Measurements from ENCODE around the gene VKORC1.

The VKORC1 gene

DNA sequence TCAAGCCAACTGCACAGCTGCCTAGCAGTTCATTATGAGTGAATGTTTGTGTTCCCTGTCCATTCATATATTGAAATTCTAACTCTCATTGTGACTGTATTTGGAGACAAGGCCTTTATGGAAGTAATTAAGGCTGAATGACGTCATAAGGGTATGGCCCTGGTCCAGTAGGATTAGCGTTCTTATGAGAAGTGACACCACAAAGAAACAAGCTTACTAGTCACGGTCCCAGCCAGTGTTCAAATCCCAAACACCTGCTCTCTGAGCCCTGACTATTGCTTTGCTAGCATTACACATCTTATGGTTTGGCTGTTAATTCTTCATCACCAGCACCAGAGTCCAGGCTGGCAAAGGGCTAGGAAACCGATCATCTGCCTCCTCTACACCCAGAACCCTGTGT is 22.7 kb downstream of the VKORC1 start:
- H3K36me3 ChIP-seq (ENCODE audit: control insufficient read depth, insufficient read depth, low read length), result peaks cover 12% of the 10 kb centered on the region
- H3K27me3 ChIP-seq (ENCODE audit: control insufficient read depth, insufficient read depth, low read length), result no peaks in the 10 kb centered on the region
- peak overlapping the region; percentile 79 for H3K4me3 ChIP-seq (ENCODE audit: low read depth, low read length)
- H3K4me1 ChIP-seq (ENCODE audit: control insufficient read depth, insufficient read depth, low read length), result peaks cover 6% of the 10 kb centered on the region; the same call in 1 of the 2 replicates
- no peaks in the 10 kb centered on the region for H3K9me3 ChIP-seq (ENCODE audit: control insufficient read depth, insufficient read depth, low read length)
- no peak overlapping the region for H3K27ac ChIP-seq (ENCODE audit: low read depth, low read length)
- peak overlapping the region; percentile 73; the same call in 1 of the 2 replicates for H3K9ac ChIP-seq (ENCODE audit: low read depth, low read length)

DNA sequence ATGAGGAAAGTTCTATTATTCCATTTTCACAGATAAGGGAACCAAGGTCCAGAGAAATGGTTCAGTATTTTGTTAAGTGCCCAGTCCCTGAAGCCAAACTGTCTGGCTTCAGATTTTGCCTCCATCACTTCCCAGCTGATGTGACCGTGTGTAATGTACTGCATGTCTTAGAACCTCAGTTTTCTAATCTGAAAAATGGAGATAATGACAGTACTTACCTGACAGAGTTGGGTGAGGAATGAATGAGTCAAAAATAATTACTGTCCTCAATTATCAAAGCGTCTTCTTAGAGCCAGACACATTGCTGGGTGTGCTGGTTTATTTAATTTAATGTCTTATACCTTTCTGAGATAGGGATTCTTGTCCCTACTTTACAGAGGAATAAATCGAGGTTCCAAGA is 27.3 kb downstream of the VKORC1 start:
- no peak overlapping the region for H3K4me3 ChIP-seq (ENCODE audit: low read depth, low read length)

DNA sequence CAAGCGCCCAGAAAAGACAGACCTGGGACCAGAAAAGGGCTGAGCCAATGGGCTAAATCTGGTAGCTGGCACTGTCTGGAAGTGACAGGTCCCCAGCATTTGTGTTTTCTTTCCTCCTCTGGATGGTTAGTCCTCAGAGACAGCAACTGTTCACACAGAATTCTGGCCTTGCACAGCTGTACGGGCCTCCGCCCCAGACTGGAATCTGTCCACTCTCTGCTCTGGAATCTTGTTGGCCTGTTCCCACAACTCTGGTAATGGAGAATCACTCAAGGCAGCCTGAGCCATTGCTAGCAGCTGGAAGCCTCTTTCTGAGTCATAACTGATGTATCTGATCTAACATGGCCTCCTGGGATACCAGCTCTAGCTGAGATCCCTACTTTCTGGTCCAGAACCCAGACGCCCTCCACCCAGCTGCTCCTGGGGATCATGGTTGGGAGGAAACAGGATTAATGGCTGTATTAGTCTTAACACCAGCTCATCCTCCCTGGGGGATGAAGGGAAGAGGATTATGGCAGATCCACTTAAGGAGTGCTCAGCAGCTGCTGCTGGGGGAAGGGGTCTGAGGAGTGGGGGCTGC is 29.6 kb downstream of the VKORC1 start:
- no peak overlapping the region for H3K27ac ChIP-seq (ENCODE audit: low read depth, low read length)
- no peaks in the 10 kb centered on the region for H3K4me1 ChIP-seq (ENCODE audit: control insufficient read depth, insufficient read depth, low read length)
- no peak overlapping the region for H3K9ac ChIP-seq (ENCODE audit: low read depth, low read length)
- peaks cover 38% of the 10 kb centered on the region for H3K36me3 ChIP-seq (ENCODE audit: control insufficient read depth, insufficient read depth, low read length)
- H3K9me3 ChIP-seq (ENCODE audit: control insufficient read depth, insufficient read depth, low read length), result no peaks in the 10 kb centered on the region
- H3K27me3 ChIP-seq (ENCODE audit: control insufficient read depth, insufficient read depth, low read length), result no peaks in the 10 kb centered on the region
- H3K4me3 ChIP-seq (ENCODE audit: low read depth, low read length), result no peak overlapping the region

More for the DNA sequence above, 27.3 kb downstream of the VKORC1 start:
- Histone ChIP-seq H3K9ac (ENCODE audit: low read depth, low read length) (no peak overlapping the region), H3K27ac (ENCODE audit: low read depth, low read length) (no peak overlapping the region), H3K9me3 (ENCODE audit: control insufficient read depth, insufficient read depth, low read length) (no peaks in the 10 kb centered on the region), H3K27me3 (ENCODE audit: control insufficient read depth, insufficient read depth, low read length) (no peaks in the 10 kb centered on the region), H3K36me3 (ENCODE audit: control insufficient read depth, insufficient read depth, low read length) (peaks cover 17% of the 10 kb centered on the region), H3K4me1 (ENCODE audit: control insufficient read depth, insufficient read depth, low read length) (peaks cover 6% of the 10 kb centered on the region; the same call in 1 of the 2 replicates)

DNA sequence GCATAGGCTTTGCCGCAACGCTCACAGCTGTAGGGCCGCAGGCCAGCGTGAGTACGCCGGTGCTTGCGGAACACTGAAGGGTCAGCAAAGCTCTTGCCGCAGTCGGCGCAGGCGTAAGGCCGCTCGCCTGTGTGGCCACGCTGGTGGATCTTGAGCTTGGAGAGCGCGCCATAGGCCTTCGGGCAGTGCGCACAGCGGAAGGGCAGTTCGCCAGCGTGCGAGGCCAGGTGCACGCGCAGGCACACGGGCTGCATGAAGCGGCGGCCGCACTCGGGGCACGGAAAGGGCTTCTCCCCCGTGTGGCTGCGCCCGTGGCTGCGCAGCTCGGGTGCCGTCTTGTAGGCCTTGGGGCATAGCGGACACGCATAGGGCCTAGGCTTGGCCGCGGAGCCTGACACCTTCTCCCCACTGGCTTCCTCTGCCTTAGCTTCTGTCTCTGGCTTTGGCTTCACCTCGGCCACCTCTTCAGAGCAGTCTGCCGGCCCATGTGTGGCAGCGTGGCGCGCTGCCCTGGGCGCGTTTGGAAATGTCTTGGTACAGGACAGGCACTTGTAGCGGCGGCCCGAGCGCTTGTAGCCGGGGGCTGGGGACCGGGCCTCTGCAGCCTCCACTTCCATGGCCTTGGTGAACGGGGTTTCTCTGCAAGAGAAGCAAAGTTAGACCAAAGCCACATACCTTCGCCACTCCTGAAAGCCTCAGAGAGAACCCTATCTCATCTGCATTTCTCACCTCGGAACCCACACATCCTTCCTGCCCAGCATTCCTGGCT is 30.6 kb downstream of the VKORC1 start:
- Histone ChIP-seq H3K9me3 (ENCODE audit: control insufficient read depth, insufficient read depth, low read length) (no peaks in the 10 kb centered on the region), H3K27ac (ENCODE audit: low read depth, low read length) (no peak overlapping the region), H3K4me1 (ENCODE audit: control insufficient read depth, insufficient read depth, low read length) (no peaks in the 10 kb centered on the region), H3K36me3 (ENCODE audit: control insufficient read depth, insufficient read depth, low read length) (peaks cover 38% of the 10 kb centered on the region), H3K9ac (ENCODE audit: low read depth, low read length) (no peak overlapping the region), H3K4me3 (ENCODE audit: low read depth, low read length) (no peak overlapping the region), H3K27me3 (ENCODE audit: control insufficient read depth, insufficient read depth, low read length) (no peaks in the 10 kb centered on the region)

DNA sequence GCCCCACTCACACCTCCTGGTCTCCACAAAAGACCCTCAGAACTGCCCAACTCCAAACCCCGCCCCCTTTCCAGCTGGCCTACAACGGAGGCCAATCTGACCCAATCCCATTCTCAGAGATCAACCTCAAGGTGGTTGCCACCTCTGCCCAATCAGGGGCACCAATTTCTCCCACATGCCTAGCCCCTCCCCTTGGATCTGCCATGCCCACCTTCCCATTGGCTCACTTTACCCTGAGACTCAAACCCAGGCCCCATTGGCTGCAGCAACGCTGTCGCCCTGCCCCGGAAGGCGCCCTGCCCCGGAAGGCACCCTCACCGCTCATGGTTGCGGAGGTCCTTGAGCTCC is 31.1 kb downstream of the VKORC1 start:
- H3K4me3 ChIP-seq (ENCODE audit: low read depth, low read length), result no peak overlapping the region
- H3K27ac ChIP-seq (ENCODE audit: low read depth, low read length), result no peak overlapping the region
- H3K9me3 ChIP-seq (ENCODE audit: control insufficient read depth, insufficient read depth, low read length), result no peaks in the 10 kb centered on the region
- no peaks in the 10 kb centered on the region for H3K4me1 ChIP-seq (ENCODE audit: control insufficient read depth, insufficient read depth, low read length)
- H3K9ac ChIP-seq (ENCODE audit: low read depth, low read length), result no peak overlapping the region
- no peaks in the 10 kb centered on the region for H3K27me3 ChIP-seq (ENCODE audit: control insufficient read depth, insufficient read depth, low read length)
- H3K36me3 ChIP-seq (ENCODE audit: control insufficient read depth, insufficient read depth, low read length), result peaks cover 38% of the 10 kb centered on the region

DNA sequence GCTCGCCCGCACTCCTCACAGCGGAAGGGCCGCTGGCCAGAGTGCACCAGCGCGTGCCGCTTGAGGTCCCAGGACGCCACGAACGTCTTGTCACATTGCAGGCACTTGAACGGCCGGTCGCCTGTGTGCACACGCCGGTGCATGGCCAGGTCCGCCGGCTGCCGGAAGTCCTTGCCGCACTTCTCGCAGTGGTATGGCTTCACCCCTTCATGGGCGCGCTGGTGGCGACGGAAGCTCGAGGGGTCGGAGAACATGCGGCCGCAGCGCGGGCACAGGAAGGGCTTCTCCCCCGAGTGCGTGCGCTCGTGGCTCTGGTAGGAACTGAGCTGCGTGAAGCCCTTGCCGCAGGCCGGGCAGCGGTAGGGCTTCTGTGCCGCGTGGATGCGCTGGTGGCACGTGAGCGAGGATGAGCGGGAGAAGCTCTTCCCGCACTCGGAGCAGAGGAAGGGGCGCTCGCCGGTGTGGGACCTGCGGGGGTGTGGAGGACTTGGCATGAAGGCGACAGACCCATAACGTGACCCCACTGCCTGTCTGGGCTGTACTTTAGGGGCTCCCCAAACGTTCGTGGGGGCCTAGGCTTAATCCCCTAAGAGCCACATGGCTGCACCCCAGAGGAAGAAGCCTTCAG is 32.7 kb downstream of the VKORC1 start:
- peaks cover 38% of the 10 kb centered on the region for H3K36me3 ChIP-seq (ENCODE audit: control insufficient read depth, insufficient read depth, low read length)
- H3K27ac ChIP-seq (ENCODE audit: low read depth, low read length), result no peak overlapping the region
- H3K27me3 ChIP-seq (ENCODE audit: control insufficient read depth, insufficient read depth, low read length), result no peaks in the 10 kb centered on the region
- no peaks in the 10 kb centered on the region for H3K4me1 ChIP-seq (ENCODE audit: control insufficient read depth, insufficient read depth, low read length)
- no peaks in the 10 kb centered on the region for H3K9me3 ChIP-seq (ENCODE audit: control insufficient read depth, insufficient read depth, low read length)
- H3K4me3 ChIP-seq (ENCODE audit: low read depth, low read length), result no peak overlapping the region
- H3K9ac ChIP-seq (ENCODE audit: low read depth, low read length), result no peak overlapping the region

DNA sequence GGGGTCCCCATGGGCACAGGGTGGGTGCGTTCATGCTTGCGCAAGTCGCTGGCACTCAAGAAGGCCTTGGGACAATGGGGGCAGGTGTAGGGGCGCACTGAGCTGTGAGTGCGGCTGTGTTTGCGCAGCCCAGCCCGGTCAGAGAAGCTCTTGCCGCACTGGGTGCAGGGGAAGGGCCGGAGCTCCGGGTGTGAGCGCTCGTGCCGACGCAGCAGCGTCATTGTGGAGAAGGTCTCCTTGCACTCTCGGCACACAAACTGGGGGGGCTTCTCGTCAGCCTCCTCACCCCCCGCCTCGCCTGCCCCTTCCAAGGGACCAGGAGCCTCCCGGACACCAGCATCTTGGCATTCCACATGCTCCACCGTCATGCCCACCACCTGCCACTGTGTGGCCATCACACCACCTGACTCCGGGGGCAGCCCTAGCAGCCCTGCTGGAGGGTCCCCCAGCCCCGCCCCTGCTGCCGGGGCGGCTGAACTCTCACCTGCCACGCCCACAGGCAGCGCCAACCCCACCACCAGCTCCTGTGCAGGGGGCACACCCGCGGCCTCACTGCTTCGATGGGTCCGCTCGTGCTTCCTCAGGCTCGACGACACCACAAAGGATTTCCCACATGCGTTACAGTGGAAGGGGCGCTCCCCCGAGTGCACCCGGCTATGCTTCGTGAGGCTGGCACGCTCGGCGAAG is 33.3 kb downstream of the VKORC1 start:
- Histone ChIP-seq H3K27ac (ENCODE audit: low read depth, low read length) (no peak overlapping the region), H3K27me3 (ENCODE audit: control insufficient read depth, insufficient read depth, low read length) (no peaks in the 10 kb centered on the region), H3K4me1 (ENCODE audit: control insufficient read depth, insufficient read depth, low read length) (no peaks in the 10 kb centered on the region), H3K9me3 (ENCODE audit: control insufficient read depth, insufficient read depth, low read length) (no peaks in the 10 kb centered on the region), H3K4me3 (ENCODE audit: low read depth, low read length) (no peak overlapping the region), H3K36me3 (ENCODE audit: control insufficient read depth, insufficient read depth, low read length) (peaks cover 38% of the 10 kb centered on the region), H3K9ac (ENCODE audit: low read depth, low read length) (no peak overlapping the region)

DNA sequence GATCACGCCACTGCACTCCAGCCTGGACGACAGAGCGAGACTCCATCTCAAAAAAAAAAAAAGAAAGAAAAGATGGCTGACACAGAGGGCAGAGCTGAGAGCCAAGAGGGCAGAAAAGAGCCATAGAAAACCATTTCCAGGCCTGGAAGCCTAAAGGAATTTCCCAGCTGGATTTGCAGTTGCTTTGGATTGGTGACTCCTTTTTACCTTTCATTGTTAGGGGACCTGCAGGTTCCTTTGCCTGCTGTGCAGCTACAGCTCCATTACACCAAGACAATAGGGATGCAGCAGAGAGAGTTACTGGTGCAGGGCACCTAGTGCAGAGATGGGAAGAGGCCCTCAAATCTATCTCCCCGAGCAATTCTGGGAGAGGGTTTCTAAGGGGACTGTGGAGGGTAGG is 39.0 kb downstream of the VKORC1 start:
- Histone ChIP-seq H3K36me3 (ENCODE audit: control insufficient read depth, insufficient read depth, low read length) (peaks cover 5% of the 10 kb centered on the region), H3K9me3 (ENCODE audit: control insufficient read depth, insufficient read depth, low read length) (no peaks in the 10 kb centered on the region), H3K27ac (ENCODE audit: low read depth, low read length) (no peak overlapping the region), H3K4me3 (ENCODE audit: low read depth, low read length) (no peak overlapping the region), H3K4me1 (ENCODE audit: control insufficient read depth, insufficient read depth, low read length) (no peaks in the 10 kb centered on the region), H3K27me3 (ENCODE audit: control insufficient read depth, insufficient read depth, low read length) (no peaks in the 10 kb centered on the region), H3K9ac (ENCODE audit: low read depth, low read length) (no peak overlapping the region)

DNA sequence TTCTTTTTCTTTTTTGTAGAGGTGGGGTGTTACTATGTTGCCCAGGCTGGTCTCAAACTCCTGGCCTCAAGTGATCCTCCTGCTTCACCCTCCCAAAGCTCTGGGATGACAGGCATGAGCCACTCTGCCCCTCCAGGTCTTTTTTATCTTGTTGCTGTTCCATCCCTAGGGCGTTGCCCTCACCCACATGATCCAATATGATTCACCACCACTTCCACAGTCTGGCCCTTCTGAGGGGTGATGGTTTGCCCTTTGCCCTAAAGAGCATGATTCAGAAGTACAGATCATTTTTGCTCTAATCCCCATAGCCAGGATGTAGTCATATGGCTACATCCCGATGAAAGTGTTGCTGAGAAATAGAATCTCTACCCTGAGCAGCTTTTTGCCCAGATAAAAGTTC is 42.5 kb downstream of the VKORC1 start:
- Histone ChIP-seq H3K4me3 (ENCODE audit: low read depth, low read length) (no peak overlapping the region), H3K9me3 (ENCODE audit: control insufficient read depth, insufficient read depth, low read length) (no peaks in the 10 kb centered on the region), H3K9ac (ENCODE audit: low read depth, low read length) (no peak overlapping the region), H3K27ac (ENCODE audit: low read depth, low read length) (no peak overlapping the region), H3K36me3 (ENCODE audit: control insufficient read depth, insufficient read depth, low read length) (no peaks in the 10 kb centered on the region), H3K4me1 (ENCODE audit: control insufficient read depth, insufficient read depth, low read length) (peaks cover 4% of the 10 kb centered on the region; the same call in 1 of the 2 replicates), H3K27me3 (ENCODE audit: control insufficient read depth, insufficient read depth, low read length) (no peaks in the 10 kb centered on the region)

DNA sequence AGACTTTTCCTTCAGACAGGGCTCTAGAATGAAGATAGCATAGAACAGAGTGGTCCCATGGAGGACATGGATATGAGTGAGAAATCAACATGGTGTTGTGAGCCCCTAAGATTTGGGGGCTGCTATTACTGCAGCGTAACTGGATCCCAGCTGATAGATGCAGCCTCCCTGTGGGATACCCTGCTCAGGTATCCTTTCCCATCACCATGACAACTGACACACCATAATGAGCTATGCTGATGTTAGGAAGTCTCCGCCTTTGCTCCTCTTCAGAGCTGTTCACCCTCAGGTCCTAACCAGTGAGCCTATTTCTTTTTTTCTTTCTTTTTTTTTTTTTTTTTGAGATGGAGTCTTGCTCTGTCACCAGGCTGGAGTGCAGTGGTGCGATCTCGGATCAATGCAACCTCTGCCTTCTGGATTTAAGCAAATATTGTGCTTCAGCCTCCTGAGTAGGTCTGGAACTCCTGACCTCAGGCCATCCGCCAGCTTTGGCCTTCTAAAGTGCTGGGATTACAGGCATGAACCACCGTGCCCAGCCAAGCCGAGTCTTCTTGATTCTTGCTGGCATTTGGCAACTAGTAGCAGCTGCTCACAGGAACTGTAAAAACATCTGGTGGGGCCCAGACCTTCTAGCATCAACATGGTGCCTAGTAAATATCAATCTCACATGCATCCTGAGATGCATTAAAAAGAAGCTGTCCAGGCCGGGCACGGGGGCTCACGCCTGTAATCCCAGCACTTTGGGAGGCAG is 44.1 kb downstream of the VKORC1 start:
- no peaks in the 10 kb centered on the region for H3K27me3 ChIP-seq (ENCODE audit: control insufficient read depth, insufficient read depth, low read length)
- H3K36me3 ChIP-seq (ENCODE audit: control insufficient read depth, insufficient read depth, low read length), result no peaks in the 10 kb centered on the region
- H3K27ac ChIP-seq (ENCODE audit: low read depth, low read length), result no peak overlapping the region
- no peaks in the 10 kb centered on the region for H3K9me3 ChIP-seq (ENCODE audit: control insufficient read depth, insufficient read depth, low read length)
- no peak overlapping the region for H3K9ac ChIP-seq (ENCODE audit: low read depth, low read length)
- no peak overlapping the region for H3K4me3 ChIP-seq (ENCODE audit: low read depth, low read length)
- peaks cover 4% of the 10 kb centered on the region; the same call in 1 of the 2 replicates for H3K4me1 ChIP-seq (ENCODE audit: control insufficient read depth, insufficient read depth, low read length)

Data from HUES48 (cell line).